T-cell (primary cell): Measurements from ENCODE around the gene ITSN1. TPM values are rescaled to one million over a fixed set of nuclear protein-coding genes. Genes with fewer than 3 reads are reported as not detected.
A peak's percentile ranks its signal among the peaks of the same experiment; 100 is the strongest.

ENCODE experiments used
- ATAC-seq, 4 experiments: fragments of 200-7000 bp in 3 of 4; fragments of 150-1000 bp in 1 of 4; cut with Tn5 transposase; replicated peaks in 1 of 4; 1 replicate in 3 of 4; 2 replicates in 1 of 4; pipeline ENCODE4 v1.10.0; 2021; ENCODE audit warnings: moderate library complexity in 3 of 4, mild to moderate bottlenecking in 2 of 4, moderate number of reproducible peaks in 1 of 4
- CTCF ChIA-PET, 2 donors: fragments of 300-600 bp; sonication (Branson Sonifier 250); formaldehyde crosslinking; loops; one replicate each; lab custom pipeline; 2022; ENCODE audit warnings: antibody characterized with exemption in 2 of 2; lab: Charles Lee
- POLR2A ChIA-PET, 2 donors: fragments of 300-600 bp; sonication (Branson Sonifier 250); formaldehyde crosslinking; loops; one replicate each; lab custom pipeline; 2022; ENCODE audit warnings: antibody characterized with exemption in 2 of 2; lab: Charles Lee
- DNase-seq, 35 experiments: peaks; one replicate each; pipeline versions ENCODE4 v3.0.0 to v3.0.0-alpha.2; 2013 to 2023
- H3K27ac ChIP-seq: one replicate; pipeline ENCODE4 v1.5.1; 2013; ENCODE audit warnings: low read length
- H3K27me3 ChIP-seq, 2 experiments: replicated peaks in 1 of 2; 1 replicate in 1 of 2; 2 replicates in 1 of 2; pipeline versions ENCODE4 v1.6.1 to v1.7.0; 2013; ENCODE audit warnings: low read length in 1 of 2, mixed read lengths in 1 of 2; ENCODE audit not compliant: control insufficient read depth in 2 of 2, insufficient read depth in 2 of 2; ENCODE audit errors: extremely low read depth in 1 of 2
- H3K36me3 ChIP-seq, 2 donors: 1 replicate in 1 of 2; 2 replicates in 1 of 2; pipeline versions ENCODE4 v1.6.1 to v1.7.0; 2013; ENCODE audit warnings: low read length in 1 of 2; ENCODE audit not compliant: control insufficient read depth in 2 of 2, insufficient read depth in 1 of 2; ENCODE audit errors: extremely low read depth in 1 of 2
- H3K4me1 ChIP-seq, 2 experiments: 1 replicate in 1 of 2; 2 replicates in 1 of 2; pipeline versions ENCODE4 v1.6.1 to v1.7.0; 2013; ENCODE audit warnings: low read length in 2 of 2, mixed read lengths in 1 of 2; ENCODE audit not compliant: insufficient read depth in 2 of 2, control insufficient read depth in 1 of 2; ENCODE audit errors: extremely low read depth in 1 of 2
- H3K4me3 ChIP-seq, 2 donors: 1 replicate in 1 of 2; 2 replicates in 1 of 2; pipeline versions ENCODE4 v1.5.1 to v1.7.0; 2013; ENCODE audit warnings: mild to moderate bottlenecking in 2 of 2, low read length in 1 of 2, moderate library complexity in 1 of 2; ENCODE audit not compliant: control insufficient read depth in 1 of 2; ENCODE audit errors: extremely low read depth in 1 of 2
- H3K9me3 ChIP-seq: 2 replicates; pipeline ENCODE4 v1.7.0; 2013
- H3K27ac Mint-ChIP-seq, 2 donors: one replicate each; pipeline ENCODE4 v1.8.0; 2020 to 2021; ENCODE audit warnings: mild to moderate bottlenecking in 2 of 2, mixed read lengths in 2 of 2
- H3K27me3 Mint-ChIP-seq, 2 donors: one replicate each; pipeline ENCODE4 v1.8.0; 2021 to 2022; ENCODE audit warnings: mixed read lengths in 2 of 2
- H3K36me3 Mint-ChIP-seq: one replicate; pipeline ENCODE4 v1.8.0; 2021; ENCODE audit warnings: mixed read lengths
- H3K4me1 Mint-ChIP-seq, 3 donors: one replicate each; pipeline ENCODE4 v1.8.0; 2020 to 2022; ENCODE audit warnings: mixed read lengths in 3 of 3, mild to moderate bottlenecking in 1 of 3
- H3K4me3 Mint-ChIP-seq, 3 donors: one replicate each; pipeline ENCODE4 v1.8.0; 2020 to 2022; ENCODE audit warnings: mild to moderate bottlenecking in 3 of 3, mixed read lengths in 3 of 3, moderate library complexity in 3 of 3
- H3K9me3 Mint-ChIP-seq, 3 donors: one replicate each; pipeline ENCODE4 v1.8.0; 2020 to 2022; ENCODE audit warnings: mixed read lengths in 3 of 3
- WGBS: methylation state at CpG from one replicate; pipeline ENCODE4 v1.1.5; 2013; ENCODE audit warnings: missing lambda C conversion rate; ENCODE audit not compliant: insufficient coverage; 5-methylcytosine and 5-hydroxymethylcytosine counted together
- total RNA-seq, 35 experiments: library from RNA in 6 of 35; stranded (reverse) in 6 of 35; fragments of 120-200 nt in 1 of 35; gene quantifications; one replicate each; pipeline versions ENCODE4 v1.2.1 to v1.2.4 and lab custom pipeline; 2013 to 2026

ITSN1 gene
- total RNA-seq, 5 donors from 2014 or later (not counting 1 experiment from before 2014, with no cell fraction given), result 2.3 to 3.9 (median 3.0) TPM

DNA sequence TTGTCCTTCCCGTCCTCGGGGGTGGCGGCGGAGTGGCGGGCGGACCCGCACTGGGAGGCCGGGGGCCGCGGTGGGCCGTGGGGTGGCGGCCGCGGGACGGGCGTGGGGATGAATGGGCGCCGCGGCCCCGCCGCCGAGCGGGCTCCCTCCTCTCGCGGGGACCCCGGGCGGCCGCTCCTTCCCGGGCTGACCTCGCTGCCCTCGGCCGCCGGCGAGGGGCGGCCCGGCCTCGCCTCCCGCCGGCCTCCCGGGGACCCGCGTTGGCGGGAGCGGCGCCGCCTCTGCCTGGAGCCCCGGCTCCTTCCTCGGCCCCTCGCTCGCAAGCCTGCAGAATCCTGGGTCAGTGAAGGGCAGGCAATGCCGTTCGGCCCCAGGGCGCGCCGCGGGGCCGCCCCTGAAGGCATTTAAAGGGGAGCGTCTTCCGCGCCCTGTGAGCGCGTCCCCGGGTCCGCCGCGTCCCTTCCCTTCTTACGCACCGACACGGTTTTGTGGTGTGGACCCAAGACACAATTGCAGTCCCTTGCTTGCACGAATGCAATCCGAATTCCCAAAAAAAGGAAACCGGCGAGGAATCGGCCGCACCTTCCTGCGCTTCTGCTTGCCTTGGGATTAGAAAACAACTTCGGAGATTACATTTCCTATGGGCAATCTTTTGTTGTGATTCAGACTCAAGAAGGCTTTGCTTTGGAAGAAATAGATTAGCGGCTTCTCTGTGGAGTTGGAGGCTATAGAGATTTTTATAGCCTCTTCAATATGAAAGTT, 776 bp downstream of the ITSN1 start:
- Mint-ChIP-seq H3K4me3 (peak overlapping the region; percentile 76 to 88 (median 82)), H3K9me3 (no peaks in the 10 kb centered on the region), H3K36me3 (no peaks in the 10 kb centered on the region), H3K27me3 (peaks cover 11 to 23% of the 10 kb centered on the region in 2 donors), H3K27ac (no peak overlapping the region), H3K4me1 (peaks cover 24 to 31% (median 28%) of the 10 kb centered on the region in 3 donors)
- ATAC-seq (no peak), DNase-seq (peak in 14 of 35 experiments; percentile 1 to 36 (median 9))
- Histone ChIP-seq H3K9me3 (no peaks in the 10 kb centered on the region), H3K4me1 (peaks cover 5 to 14% of the 10 kb centered on the region in 2 experiments), H3K27ac (no peak overlapping the region), H3K36me3 (no peaks in the 10 kb centered on the region), H3K4me3 (peak overlapping the region; percentile 36 to 79), H3K27me3 (peaks cover 4 to 13% of the 10 kb centered on the region in 2 experiments)
- ChIA-PET POLR2A (no interaction called here), CTCF (interaction anchor here in 1 of 2 donors (0.5 kb wide), 1 partner anchor 282 kb away, joined by 3 read pairs; no protein-coding TSS in a partner anchor)
- under 1% methylated on average over 75 of the region's 78 CpGs for WGBS

DNA sequence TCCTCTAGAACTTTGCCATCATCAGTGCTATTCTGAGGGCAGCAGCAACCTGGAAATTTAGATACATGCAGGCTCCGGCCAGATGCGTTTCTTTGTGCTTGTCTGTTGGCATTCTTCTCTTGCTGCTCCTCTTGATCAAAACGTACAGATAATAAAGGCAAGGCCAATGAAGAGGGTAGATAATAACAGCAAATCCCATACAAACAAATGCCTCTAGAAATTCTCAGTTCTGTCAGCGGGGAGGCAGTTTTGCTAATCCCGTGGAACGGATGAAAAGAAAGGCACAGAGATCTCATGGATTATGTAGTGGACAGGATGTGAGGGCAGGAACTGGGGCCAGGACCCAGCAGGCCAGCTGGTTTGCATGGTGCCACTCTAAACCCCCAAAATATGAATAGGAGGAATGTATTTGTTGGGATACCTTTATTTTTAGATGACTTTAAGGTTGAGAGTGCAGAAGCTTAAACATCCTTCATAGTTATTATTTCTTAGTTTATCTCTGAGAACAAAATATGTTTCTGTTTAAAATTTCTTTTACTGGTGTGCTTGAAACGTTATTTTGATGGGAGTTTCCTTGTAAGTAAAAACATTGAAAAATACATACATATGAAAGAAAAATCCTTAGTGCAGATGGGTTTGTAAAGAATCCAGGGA, 1.5 kb downstream of the ITSN1 start:
- no peak overlapping the region for H3K27ac Mint-ChIP-seq
- Histone ChIP-seq H3K4me3 (no peak overlapping the region), H3K27me3 (peaks cover 4 to 13% of the 10 kb centered on the region in 2 experiments), H3K4me1 (peaks cover 5 to 14% of the 10 kb centered on the region in 2 experiments), H3K36me3 (no peaks in the 10 kb centered on the region), H3K9me3 (no peaks in the 10 kb centered on the region), H3K27ac (no peak overlapping the region)
- peaks cover 21 to 27% (median 24%) of the 10 kb centered on the region in 3 donors for H3K4me1 Mint-ChIP-seq
- peaks cover 11 to 23% of the 10 kb centered on the region in 2 donors for H3K27me3 Mint-ChIP-seq
- no peaks in the 10 kb centered on the region for H3K36me3 Mint-ChIP-seq
- ATAC-seq (no peak), DNase-seq (peak in 1 of 35 experiments; percentile 25)
- ChIA-PET POLR2A (interaction anchor here in 1 of 2 donors (0.7 kb wide), 1 partner anchor 100 kb away, joined by 4 read pairs; no protein-coding TSS in a partner anchor), CTCF (no interaction called here)
- H3K9me3 Mint-ChIP-seq, result no peaks in the 10 kb centered on the region
- peak overlapping the region; percentile 76 to 88 (median 82) for H3K4me3 Mint-ChIP-seq
- WGBS, result no CpG with 5 or more reads among the region's 7 CpGs

DNA sequence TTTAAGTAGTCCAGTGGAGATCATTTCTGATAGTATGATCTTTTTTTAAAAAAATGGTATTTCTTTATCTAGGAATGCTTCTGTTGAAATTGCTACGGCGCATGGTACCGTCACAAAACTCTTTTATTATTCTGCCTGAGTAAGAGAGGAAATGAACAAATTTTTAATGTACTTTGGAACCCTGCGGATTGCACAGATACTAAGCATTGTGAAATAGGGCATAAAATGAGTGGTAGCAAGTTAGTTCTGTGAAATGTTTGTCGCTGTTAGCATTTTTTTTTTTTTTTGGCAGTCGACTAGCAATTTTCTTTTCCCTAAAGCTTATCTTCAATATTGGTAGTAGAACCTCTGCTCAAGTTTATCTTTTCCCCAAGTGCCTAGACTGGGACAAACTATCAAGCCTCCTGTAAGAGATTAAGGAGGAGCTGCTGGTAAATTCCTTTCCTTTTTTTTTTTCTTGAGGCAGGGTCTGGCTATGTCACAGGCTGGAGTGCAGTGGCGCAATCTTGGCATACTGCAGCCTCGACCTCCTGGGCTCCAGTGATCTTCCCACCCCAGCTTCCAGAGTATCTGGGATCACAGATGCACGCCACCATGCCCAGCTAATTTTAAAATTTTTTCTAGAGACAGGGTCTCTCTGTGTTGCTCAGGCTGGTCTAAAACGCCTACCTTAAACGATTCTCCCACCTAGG, 2.2 kb downstream of the ITSN1 start:
- ChIA-PET POLR2A (interaction anchor here in 1 of 2 donors (0.7 kb wide), 1 partner anchor 100 kb away, joined by 4 read pairs; no protein-coding TSS in a partner anchor), CTCF (interaction anchor here (0.6 to 0.7 kb wide), 2 partner anchors 39 to 256 kb away, joined by 3 read pairs; no protein-coding TSS in a partner anchor)
- Mint-ChIP-seq H3K27me3 (peaks cover 11 to 23% of the 10 kb centered on the region in 2 donors), H3K4me3 (peak overlapping the region; percentile 17 to 88 (median 76)), H3K9me3 (no peaks in the 10 kb centered on the region), H3K36me3 (no peaks in the 10 kb centered on the region), H3K27ac (no peak overlapping the region), H3K4me1 (peaks cover 16 to 21% (median 20%) of the 10 kb centered on the region in 3 donors)
- no peaks in the 10 kb centered on the region for H3K36me3 ChIP-seq
- H3K27me3 ChIP-seq, result peaks cover 4 to 13% of the 10 kb centered on the region in 2 experiments
- DNase-seq (no peak), ATAC-seq (no peak)
- H3K27ac ChIP-seq, result no peak overlapping the region
- H3K4me3 ChIP-seq, result no peak overlapping the region
- 89% methylated on average over 4 of the region's 11 CpGs for WGBS
- peaks cover 5 to 14% of the 10 kb centered on the region in 2 experiments for H3K4me1 ChIP-seq
- H3K9me3 ChIP-seq, result no peaks in the 10 kb centered on the region

DNA sequence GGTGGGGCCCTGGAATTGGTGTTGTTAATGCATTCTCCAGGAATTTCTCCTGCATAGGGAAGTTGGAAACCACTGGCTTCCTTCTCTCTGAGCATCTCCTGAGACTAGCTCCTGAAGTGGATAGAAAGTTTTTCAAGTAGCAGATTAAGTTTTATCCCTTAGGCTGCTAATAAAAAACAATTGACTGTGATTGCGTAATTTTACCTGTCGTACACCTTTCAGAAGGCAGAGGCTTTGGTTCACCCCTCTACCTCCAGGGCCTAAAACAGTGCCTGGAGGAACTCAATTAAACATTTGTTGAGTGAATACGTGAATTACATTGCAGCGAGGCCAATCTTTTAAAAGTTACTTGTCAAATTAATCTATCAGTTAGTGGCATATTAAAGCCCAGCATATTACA, 3.4 kb downstream of the ITSN1 start:
- CTCF ChIA-PET, result no interaction called here
- Mint-ChIP-seq H3K27ac (no peak overlapping the region), H3K36me3 (no peaks in the 10 kb centered on the region), H3K27me3 (peaks cover 11 to 23% of the 10 kb centered on the region in 2 donors), H3K4me1 (peaks cover 15 to 16% (median 15%) of the 10 kb centered on the region in 3 donors), H3K9me3 (no peaks in the 10 kb centered on the region), H3K4me3 (no peak overlapping the region)
- no CpG with 5 or more reads among the region's 4 CpGs for WGBS
- no peaks in the 10 kb centered on the region for H3K9me3 ChIP-seq
- H3K27me3 ChIP-seq, result peaks cover 4 to 13% of the 10 kb centered on the region in 2 experiments
- POLR2A ChIA-PET, result no interaction called here
- no peaks in the 10 kb centered on the region for H3K36me3 ChIP-seq
- no peak overlapping the region for H3K27ac ChIP-seq
- no peak overlapping the region for H3K4me3 ChIP-seq
- DNase-seq (no peak), ATAC-seq (no peak)
- peaks cover 3 to 12% of the 10 kb centered on the region in 2 experiments for H3K4me1 ChIP-seq

DNA sequence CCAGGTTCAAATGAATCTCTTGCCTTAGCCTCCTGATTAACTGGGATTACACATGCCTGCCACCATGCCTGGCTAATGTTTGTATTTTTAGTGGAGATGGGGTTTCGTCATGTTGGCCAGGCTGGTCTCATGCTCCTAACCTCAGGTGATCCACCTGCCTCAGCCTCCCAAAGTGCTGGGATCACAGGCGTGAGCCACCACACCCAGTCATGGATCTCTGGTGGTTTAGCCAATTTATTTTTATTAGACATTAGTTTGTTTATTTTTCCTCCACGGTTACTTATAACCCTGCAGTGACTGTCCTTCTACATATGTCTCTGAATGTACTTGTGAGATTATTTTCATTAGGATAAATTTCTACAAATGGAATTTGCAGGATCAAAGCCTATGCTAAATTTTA, 5.3 kb downstream of the ITSN1 start:
- no peak for ATAC-seq
- DNase-seq, result no peak
- POLR2A ChIA-PET, result no interaction called here
- H3K27ac Mint-ChIP-seq, result no peak overlapping the region
- Histone ChIP-seq H3K4me3 (no peak overlapping the region), H3K27ac (no peak overlapping the region), H3K27me3 (peaks cover 4 to 16% of the 10 kb centered on the region in 2 experiments), H3K36me3 (no peaks in the 10 kb centered on the region), H3K9me3 (no peaks in the 10 kb centered on the region), H3K4me1 (peaks cover 0 to 6% of the 10 kb centered on the region in 2 experiments)
- H3K36me3 Mint-ChIP-seq, result no peaks in the 10 kb centered on the region
- peaks cover 11 to 23% of the 10 kb centered on the region in 2 donors for H3K27me3 Mint-ChIP-seq
- WGBS, result no CpG with 5 or more reads among the region's 3 CpGs
- H3K9me3 Mint-ChIP-seq, result no peaks in the 10 kb centered on the region
- H3K4me1 Mint-ChIP-seq, result peaks cover 7 to 8% (median 8%) of the 10 kb centered on the region in 3 donors
- no peak overlapping the region for H3K4me3 Mint-ChIP-seq
- CTCF ChIA-PET, result no interaction called here

DNA sequence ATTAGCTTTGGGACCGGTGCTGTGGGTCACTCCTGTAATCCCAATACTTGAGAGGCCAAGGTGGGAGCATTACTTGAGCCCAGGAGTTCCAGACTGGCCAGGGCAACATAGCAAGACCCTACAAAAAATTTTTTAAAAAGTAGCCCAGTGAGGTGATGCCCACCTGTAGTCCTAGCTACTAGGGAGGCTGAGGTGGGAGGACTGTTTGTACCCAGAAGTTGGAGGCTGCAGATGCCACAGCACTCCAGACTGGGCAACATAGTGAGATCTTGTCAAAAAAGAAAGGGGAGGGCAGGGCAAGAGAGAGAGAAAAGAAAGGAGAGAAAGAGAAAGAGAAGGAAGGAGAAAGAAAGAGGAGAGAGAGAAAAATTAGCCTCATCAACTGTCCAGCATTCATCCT, 6.3 kb downstream of the ITSN1 start:
- Mint-ChIP-seq H3K4me1 (peaks cover 3 to 4% (median 3%) of the 10 kb centered on the region in 3 donors), H3K27me3 (peaks cover 9 to 18% of the 10 kb centered on the region in 2 donors), H3K4me3 (no peak overlapping the region), H3K36me3 (no peaks in the 10 kb centered on the region), H3K9me3 (no peaks in the 10 kb centered on the region), H3K27ac (no peak overlapping the region)
- Histone ChIP-seq H3K27ac (no peak overlapping the region), H3K36me3 (no peaks in the 10 kb centered on the region), H3K9me3 (no peaks in the 10 kb centered on the region), H3K4me1 (peaks cover 0 to under 1% of the 10 kb centered on the region in 2 experiments), H3K4me3 (no peak overlapping the region), H3K27me3 (peaks cover 4 to 11% of the 10 kb centered on the region in 2 experiments)
- ATAC-seq (no peak), DNase-seq (no peak)
- CTCF ChIA-PET, result no interaction called here
- 86% methylated on average over 1 of the region's 1 CpG for WGBS
- POLR2A ChIA-PET, result interaction anchor here in 1 of 2 donors (0.5 kb wide), 1 partner anchor 84 kb away, joined by 3 read pairs; no protein-coding TSS in a partner anchor
